Astrocyte of the hippocampus (primary cell): ENCODE data around the gene PARP6.

Source experiments
- DNase-seq: peaks from one replicate; pipeline ENCODE4 v3.0.0; 2011; ENCODE audit warnings: low read depth, low spot score

Gene PARP6

GRCh38 chr15:72199205-72199515 is 73.2 kb downstream of the PARP6 start:
- no peak for DNase-seq

- DNase-seq, result no peak
These were observed 73.8 kb downstream of the PARP6 start for GRCh38 chr15:72198356-72199204.

DNA sequence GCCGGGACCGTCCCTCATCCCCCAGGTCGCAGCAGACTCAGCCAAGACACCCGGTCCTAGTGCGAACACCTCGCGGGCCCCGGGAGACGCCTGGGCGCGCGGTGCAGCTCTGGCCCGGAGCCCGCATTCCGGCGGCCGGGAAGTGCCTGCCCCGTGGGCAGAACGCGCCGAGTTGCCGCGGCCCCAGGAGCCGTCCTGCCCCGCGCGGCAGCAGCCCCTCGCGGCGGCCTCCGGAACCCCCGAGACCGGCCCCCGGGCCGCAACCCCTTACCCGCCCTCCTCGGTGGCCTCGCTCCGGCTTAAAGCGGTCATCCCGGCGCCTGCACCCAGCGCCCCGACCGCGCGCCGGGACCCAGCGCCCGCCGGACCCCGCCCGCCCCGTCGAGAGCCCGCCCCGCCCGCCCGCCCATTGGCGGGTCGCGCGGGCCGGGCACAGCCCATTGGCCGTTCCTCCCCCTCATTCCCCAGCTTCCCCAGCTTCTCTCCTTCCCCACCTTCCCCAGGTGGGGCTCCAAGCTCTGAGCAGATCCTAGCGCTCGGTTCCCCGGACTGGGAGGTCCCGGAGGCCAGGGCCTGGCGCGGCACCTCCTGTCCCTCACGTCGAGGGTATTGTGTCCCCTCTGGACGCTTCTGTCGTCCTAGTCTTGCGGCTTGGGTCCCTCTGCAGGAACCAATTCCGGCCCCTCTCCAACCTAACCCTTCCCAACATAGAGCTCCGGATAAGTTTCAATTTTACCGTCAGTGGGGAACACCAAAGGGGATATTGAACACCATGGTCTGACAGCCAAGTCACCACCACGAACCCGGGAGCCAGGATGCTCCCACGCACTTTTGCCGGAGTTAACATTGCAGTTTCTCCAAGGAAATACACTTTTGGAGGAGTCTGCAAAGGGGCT is 74.6 kb downstream of the PARP6 start, which contains the start of gene GRAMD2A:
GRAMD2A (minus strand) TSS at position 328 of the 896 bp plus-strand sequence.
- DNase-seq, result peak; percentile 86

DNA sequence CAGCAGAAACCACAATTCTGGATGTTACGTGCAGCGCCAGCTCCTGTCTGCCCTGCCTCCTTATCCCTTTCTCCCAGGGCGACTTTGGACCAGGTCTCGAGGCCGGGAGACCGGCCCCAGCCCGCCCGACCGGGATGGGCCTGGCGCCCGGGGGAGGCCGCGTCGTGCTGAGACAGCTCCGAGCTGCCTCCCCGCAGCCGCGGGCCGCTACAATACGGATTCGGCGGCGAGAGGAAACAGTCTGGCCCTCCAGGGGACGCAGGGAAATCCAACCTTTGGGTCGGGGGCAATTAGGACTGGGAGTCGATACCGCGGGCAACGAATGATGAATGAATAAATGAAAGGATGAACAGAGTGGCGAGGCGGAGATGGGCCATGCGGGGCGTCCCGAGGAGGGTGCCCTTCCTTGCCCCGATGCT is 75.3 kb downstream of the PARP6 start:
- peak; percentile 52 for DNase-seq

GRCh38 chr15:72196409-72197040 is 75.8 kb downstream of the PARP6 start:
- no peak for DNase-seq

- no peak for DNase-seq
These were observed 77.2 kb downstream of the PARP6 start for GRCh38 chr15:72195101-72195511.

- no peak for DNase-seq
These were observed 78.4 kb downstream of the PARP6 start for GRCh38 chr15:72193836-72194396.

GRCh38 chr15:72192416-72192815 is 79.9 kb downstream of the PARP6 start:
- no peak for DNase-seq
